Renal cortex interstitium (tissue), 3 donors: ENCODE data around the gene S100A10. TPM values are rescaled to one million over a fixed set of nuclear protein-coding genes. Genes with fewer than 3 reads are reported as not detected.

Source experiments
- polyA plus RNA-seq, 3 donors: library from polyadenylated mRNA; unstranded; fragments of 120-200 nt; gene quantifications; one replicate each; pipeline ENCODE4 v1.2.1, GENCODE V29; 2013; ENCODE audit not compliant: insufficient read length in 3 of 3

Gene S100A10
- polyA plus RNA-seq, 3 donors = 211 to 270 (median 220) TPM

Other genes with a start within 250 kb of the S100A10 start
- gene MRPL9, start 230.4 kb downstream of the S100A10 start, polyA plus RNA-seq = 100 to 1,000 TPM; 108 to 131 (median 114) TPM
- gene TDRKH, start 203.4 kb downstream of the S100A10 start, polyA plus RNA-seq = 1 to 10 TPM; 8.3 to 9.8 (median 9.0) TPM
- gene LINGO4, start 188.4 kb downstream of the S100A10 start, polyA plus RNA-seq = under 1 TPM in 1 of 3 donors, not detected in 2; 0.03 TPM
- gene RORC, start 162.1 kb downstream of the S100A10 start, polyA plus RNA-seq = 1 to 10 TPM in 1 of 3 donors, under 1 TPM in 2; 0.52 to 2.1 (median 0.75) TPM
- under 1 TPM in 2 of 3 donors, not detected in 1; 0.19 to 0.36 TPM for gene C2CD4D, start 154.0 kb downstream of the S100A10 start, polyA plus RNA-seq
- gene THEM5, start 140.1 kb downstream of the S100A10 start, polyA plus RNA-seq = 1 to 10 TPM in 1 of 3 donors, under 1 TPM in 2; 0.37 to 1.5 (median 0.84) TPM
- 10 to 100 TPM; 22.5 to 47.0 (median 28.7) TPM for gene THEM4, start 84.3 kb downstream of the S100A10 start, polyA plus RNA-seq
- 100 to 1,000 TPM; 221 to 251 (median 248) TPM for gene S100A11, start 43.1 kb upstream of the S100A10 start, polyA plus RNA-seq
- not detected for gene TCHHL1, start 95.2 kb upstream of the S100A10 start, polyA plus RNA-seq
- under 1 TPM in 2 of 3 donors, not detected in 1; 0.04 to 0.09 TPM for gene TCHH, start 121.6 kb upstream of the S100A10 start, polyA plus RNA-seq
- gene RPTN, start 165.4 kb upstream of the S100A10 start, polyA plus RNA-seq = not detected
- 1 to 10 TPM in 2 of 3 donors, under 1 TPM in 1; 0.57 to 2.3 (median 1.5) TPM for gene HRNR, start 230.3 kb upstream of the S100A10 start, polyA plus RNA-seq